ENCODE data around the gene HLA-DQB2.

The HLA-DQB2 gene

DNA sequence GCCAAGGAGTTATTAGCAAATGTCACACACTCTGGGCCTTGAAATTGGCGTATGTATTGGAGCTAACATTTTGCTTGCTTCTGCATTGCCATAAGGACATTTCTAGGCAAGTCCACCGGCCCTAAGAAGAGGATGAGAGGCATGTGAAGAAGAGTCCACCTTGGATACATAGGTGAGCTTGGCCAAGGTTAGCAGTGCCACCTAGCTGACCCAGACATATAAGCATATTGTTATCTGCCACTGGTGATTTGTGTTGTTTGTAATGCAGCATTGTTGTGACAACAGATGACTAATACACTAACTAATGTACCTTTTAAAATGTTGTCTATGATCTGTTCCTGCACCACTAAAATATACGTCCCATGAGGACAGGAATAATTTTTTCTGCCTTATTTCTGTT lies 46.9 kb downstream of the HLA-DQB2 start:
- no peak overlapping the region for H3K4me3 ChIP-seq (ENCODE audit: low read depth, low read length)
- TF ChIP-seq, protein P1, sequence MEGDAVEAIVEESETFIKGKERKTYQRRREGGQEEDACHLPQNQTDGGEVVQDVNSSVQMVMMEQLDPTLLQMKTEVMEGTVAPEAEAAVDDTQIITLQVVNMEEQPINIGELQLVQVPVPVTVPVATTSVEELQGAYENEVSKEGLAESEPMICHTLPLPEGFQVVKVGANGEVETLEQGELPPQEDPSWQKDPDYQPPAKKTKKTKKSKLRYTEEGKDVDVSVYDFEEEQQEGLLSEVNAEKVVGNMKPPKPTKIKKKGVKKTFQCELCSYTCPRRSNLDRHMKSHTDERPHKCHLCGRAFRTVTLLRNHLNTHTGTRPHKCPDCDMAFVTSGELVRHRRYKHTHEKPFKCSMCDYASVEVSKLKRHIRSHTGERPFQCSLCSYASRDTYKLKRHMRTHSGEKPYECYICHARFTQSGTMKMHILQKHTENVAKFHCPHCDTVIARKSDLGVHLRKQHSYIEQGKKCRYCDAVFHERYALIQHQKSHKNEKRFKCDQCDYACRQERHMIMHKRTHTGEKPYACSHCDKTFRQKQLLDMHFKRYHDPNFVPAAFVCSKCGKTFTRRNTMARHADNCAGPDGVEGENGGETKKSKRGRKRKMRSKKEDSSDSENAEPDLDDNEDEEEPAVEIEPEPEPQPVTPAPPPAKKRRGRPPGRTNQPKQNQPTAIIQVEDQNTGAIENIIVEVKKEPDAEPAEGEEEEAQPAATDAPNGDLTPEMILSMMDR (conservative IDR thresholded peaks at IDR 0.05; ENCODE audit: low read depth, low read length) = no peak
- DNase-seq (ENCODE audit: low read depth) = no peak

DNA sequence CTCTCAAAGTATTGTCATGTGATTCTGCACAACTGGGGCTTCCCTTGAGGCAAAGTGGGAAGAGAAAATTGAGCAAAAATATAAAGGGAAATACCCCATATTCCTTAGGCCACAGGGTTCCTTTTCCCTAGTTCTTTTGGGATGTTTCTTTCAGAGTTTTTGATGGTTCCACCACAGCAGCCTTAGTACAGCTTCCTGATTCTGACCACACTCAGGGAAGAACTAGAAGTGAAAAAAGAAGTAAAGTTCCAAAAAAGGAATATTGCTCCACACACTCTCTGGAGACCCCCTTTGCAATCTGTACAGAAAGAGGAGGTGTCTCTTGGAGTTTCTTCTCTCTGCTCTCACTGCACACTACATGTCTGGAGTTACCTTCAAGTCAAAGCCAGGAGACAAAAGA lies 50.1 kb downstream of the HLA-DQB2 start:
- DNase-seq (ENCODE audit: low read depth) = no peak
- H3K4me3 ChIP-seq (ENCODE audit: low read depth, low read length) = no peak overlapping the region
- TF ChIP-seq, protein P1 (conservative IDR thresholded peaks at IDR 0.05; ENCODE audit: low read depth, low read length) = no peak

DNA sequence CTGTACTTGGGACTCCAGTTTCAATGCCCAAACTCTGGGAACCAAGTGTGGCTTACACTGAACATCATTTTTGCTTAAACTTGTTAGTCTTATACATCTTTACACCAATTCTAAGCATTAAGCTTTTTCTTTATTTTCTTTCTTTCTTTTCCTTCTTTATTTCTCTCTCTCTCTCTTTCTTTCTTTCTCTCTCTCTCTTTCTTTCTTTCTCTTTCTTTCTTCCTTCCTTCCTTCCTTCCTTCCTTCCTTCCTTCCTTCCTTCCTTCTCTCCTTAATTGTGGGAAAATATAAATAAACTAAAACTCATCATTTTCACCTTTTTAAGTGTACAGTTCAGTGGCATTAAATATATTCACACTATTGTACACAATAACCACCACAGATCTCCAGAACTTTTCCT lies 53.7 kb downstream of the HLA-DQB2 start:
- no peak overlapping the region for H3K4me3 ChIP-seq (ENCODE audit: low read depth, low read length)
- TF ChIP-seq, protein P1 (conservative IDR thresholded peaks at IDR 0.05; ENCODE audit: low read depth, low read length) = no peak
- no peak for DNase-seq (ENCODE audit: low read depth)

Measured in choroid plexus epithelial cell (primary cell).